ENCODE measurements around the gene UNC5B.

The UNC5B gene

DNA sequence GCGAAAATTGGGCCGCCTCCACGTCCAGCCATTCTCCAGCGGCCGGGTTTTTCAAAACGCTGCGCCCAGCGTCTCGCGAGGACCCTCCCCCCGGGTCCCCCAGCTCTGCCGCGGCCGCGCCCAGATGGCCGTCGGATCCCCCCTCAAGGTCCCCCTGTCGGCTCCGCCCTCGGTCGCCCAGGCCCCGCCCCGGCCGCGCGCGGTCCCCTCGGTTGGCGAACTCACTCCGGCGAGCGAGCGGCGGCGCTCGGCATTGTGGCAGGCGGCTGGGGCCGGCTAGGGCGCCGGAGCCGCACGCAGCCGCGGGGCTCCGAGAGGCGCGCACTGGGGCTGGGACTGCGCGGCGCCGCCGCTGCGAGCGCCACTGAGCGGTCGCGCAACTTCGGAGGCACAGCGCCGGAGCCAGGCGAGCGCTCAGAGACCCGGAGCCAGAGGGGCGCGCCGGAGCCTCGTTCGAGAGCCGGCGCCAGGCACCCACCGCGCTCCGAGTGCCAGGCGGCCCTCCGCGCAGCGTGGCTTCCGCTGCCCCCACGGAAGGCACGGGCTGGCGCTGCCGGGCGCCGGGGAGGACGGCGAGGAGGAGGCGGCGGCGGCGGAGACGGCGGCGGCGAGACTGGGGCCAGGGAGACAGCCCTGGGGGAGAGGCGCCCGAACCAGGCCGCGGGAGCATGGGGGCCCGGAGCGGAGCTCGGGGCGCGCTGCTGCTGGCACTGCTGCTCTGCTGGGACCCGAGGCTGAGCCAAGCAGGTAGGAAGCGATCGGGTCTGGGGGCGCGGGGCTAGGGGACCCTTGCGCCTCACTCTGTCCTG is at the start of gene UNC5B:
Gene UNC5B, plus strand, starts transcription at position 253 of the 809 bp plus-strand sequence. Its CDS starts 416 bp downstream, at position 669.
- peak; percentile 61 for DNase-seq

DNA sequence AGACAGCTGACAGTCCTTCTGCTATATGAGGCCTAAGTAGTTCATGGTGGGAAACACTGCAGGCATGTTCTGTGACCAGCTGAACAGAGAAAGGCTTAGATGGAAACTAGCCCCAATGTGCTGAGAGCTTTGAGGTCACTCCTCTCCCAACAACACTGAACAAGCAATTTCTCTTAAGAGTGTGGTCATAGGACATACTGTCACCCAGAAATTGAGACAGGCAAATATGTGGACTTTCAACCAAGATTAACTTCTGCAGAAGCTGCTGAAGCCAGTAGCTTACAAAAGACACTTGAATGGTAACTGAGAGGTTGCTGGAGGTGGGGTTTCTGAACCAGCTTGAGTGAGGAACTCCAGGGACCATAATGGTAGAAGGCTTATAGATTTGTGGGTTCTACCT is 38.9 kb upstream of the UNC5B start:
- no peak for DNase-seq

DNA sequence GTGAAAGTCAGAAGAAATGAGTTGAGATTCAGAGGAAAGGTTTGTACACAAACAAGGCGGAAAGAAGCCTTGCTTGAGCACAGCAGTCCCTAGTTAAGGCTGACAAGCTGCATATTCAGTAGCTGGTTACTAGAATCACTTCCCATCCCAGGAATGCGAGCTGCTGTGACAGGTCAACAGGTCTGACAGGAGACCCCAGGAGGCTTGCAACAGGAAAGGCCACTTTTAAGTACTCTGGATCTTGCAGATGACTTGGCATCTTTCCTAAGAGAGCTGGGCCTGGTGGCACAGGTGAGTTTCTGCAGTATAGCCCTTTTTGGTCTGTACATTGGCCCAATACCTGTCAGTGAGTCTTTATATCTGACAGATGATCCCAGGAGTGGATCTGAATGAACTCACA is 35.7 kb upstream of the UNC5B start:
- DNase-seq: no peak

DNA sequence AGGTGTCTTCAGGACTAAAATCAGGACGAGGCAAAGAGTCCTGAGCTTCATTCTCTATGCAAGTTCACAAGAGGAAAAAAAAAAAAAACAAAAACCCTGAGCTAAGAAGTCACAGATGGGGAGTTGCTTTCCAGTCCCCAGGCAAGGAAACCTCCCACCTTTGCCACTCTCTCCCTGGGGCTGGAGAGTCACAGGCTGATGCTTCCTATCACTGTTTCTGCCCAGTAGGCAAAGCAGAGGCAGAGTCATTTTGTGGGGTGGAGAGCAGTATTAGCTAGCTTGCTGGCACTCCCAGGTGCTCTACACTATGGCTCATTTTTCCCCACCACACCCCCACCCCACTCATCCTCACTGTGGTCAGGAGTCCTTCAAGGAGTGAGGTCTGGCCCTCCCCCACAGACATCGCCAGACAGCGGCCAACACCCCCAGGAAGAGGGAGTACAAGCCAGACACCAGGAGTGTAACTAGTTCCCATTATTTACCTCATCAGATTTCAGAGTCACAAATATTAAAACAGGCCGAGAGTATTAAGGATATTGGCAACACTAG is 34.6 kb upstream of the UNC5B start:
- DNase-seq: no peak

- no peak for DNase-seq
Measured at GRCh38 chr10:71178880-71179279, 33.5 kb upstream of the UNC5B start.

DNA sequence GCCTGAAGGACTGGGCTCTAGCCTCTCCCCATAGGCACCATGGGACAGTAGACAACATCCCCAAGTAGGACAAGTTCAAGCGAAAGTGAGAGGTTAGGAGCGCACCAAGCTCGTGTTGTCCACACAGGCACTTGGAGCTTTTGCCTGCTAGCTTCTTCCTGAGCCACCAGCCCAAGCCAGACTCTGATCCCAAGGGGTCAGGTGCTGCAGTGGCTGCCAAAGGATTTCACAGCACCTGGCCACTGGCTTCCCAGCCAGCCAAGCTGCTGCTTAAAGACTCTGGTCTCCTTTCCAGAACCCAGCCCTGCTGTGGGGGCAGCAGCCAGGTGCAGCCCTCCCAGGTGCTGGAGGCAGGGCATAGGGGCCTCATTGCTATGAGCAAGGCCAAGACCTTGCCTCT is 33.0 kb upstream of the UNC5B start:
- no peak for DNase-seq

DNA sequence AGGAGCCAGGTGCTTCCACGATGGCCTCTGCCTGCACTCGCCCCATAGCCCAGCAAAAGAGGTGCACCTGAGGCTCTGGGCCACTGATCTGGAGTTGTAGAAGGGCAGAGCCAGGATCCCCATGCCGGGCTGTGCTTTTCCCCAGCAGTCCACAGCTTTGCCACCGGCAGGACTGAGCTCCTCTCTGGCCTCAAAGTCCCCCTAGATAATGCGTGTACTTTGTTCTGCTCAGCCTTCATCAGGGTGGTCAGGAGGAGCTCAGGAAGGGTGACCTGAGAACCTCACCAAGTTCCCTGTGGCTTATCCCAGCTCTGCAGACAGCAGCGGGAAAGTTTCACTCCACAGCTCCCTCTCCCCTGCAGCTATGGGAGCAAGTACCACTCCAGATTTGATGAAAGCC is 27.9 kb upstream of the UNC5B start:
- DNase-seq: no peak

DNA sequence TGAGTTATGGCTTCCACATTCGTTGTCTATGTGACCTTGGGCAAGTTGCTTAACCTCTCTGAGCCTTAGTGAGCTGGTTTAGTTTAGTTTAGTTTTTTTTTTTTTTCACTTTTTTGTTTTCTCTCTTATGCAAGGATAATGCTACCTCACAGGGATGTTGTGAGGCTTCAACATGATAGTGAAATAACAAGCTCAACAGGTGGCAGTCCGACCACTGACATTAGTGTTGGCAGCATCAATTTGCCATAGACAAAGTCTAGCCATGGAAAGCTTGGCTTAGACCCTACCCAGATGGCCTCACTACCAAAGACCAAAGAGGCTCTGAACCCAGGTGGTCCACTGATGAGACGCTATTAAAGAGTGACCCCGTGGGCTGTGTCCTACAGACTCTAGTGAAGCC is 27.2 kb upstream of the UNC5B start:
- no peak for DNase-seq

GRCh38 chr10:71187197-71187596 is 25.2 kb upstream of the UNC5B start:
- no peak for DNase-seq

DNA sequence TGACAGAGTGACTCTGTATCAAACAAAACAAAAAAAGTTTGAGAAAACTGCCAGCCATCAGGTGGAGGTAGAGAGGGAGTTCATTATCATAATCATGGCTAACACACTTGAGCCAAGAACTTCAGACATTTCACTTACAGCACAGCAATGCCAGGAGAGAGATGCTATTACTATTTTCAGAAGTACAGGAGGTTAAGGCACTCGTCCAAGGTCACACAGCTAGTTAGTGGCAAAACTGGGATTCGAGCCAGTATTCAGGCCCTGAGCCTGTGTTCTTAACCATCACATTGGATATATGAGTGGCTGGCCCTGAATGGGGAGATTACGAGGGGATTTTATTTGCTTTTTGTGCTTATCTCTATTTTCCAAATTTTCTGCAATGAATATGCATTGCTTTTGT is 24.8 kb upstream of the UNC5B start:
- DNase-seq: no peak

DNA sequence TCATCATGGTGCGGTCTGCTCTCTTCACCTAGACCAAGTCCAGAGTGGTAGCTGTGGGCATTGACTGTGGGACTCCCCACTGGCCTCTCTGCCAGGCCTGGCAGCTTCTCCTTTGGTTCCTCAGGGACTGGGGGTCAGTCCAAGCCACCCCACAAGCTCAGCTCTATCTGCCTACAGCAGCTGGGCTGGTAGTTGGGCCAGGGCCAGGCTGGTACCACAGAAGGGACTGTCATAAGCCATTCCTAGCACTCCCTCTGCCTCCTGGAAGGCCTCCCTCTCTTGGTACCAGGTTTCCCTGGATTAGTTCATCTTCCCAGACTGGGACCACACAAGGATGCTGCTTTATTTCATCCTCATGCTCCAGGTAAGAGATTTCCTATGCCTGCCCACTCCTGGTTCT is 24.2 kb upstream of the UNC5B start:
- no peak for DNase-seq

DNA sequence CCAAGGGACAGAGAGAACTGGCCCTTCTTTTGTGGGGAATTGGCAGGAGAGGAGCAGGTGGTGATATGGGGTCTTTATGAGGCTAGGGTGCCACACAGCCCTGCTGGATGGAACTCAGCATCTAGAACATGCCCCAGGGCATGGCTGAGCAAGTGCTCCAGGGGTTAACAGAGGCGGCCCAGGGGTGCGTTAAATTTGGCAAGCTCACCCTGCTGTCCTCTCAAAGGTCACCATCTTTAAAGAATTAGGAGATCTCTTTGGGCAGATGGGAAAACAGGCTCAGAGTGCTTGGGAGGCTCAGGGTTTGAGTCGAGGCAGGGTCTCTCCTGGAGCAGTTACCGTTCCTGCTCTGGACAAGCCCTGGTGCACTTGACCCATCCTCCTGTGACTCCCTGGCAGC is 21.4 kb upstream of the UNC5B start:
- DNase-seq: no peak

- no peak for DNase-seq
Measured at GRCh38 chr10:71191551-71192076, 20.8 kb upstream of the UNC5B start.

GRCh38 chr10:71193516-71193915 is 18.9 kb upstream of the UNC5B start:
- DNase-seq: no peak

DNA sequence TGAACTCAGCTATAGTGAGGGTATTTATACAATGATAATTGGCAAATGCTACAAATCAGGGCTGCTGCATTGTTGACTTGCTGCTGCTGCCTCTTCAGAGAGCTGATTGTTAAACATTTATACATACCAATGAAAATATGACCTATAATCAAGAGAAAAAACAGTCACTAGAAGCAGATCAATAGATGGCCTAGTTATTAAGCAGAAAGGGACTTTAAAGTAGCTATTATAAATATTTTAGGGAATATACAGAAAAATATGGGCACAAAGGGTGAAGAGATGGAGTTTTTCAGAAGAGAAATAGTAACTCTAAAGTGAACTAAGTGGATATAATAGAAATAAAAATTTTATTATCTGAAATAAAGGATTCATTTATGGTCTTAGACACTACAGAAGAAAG is 14.4 kb upstream of the UNC5B start:
- no peak for DNase-seq

- no peak for DNase-seq
Measured at GRCh38 chr10:71201849-71202248, 10.5 kb upstream of the UNC5B start.

DNA sequence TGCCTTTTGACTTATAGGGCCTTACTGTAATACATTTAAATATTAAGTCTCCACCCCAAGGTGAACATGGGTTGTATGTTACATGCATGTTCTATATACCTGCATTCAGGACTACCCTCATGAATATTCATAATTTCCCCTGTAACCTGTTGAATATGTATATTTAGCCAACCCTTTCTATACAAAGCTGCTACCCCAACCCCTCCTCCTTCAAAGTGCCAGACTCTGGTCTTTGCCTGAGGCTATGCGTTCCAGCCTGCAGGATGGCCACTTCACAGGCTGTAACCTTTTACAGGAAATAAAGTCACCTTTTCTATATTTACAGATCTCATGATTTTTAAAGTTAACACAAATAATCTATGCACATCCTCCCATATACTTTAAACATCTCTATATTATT is 10.1 kb upstream of the UNC5B start:
- no peak for DNase-seq

DNA sequence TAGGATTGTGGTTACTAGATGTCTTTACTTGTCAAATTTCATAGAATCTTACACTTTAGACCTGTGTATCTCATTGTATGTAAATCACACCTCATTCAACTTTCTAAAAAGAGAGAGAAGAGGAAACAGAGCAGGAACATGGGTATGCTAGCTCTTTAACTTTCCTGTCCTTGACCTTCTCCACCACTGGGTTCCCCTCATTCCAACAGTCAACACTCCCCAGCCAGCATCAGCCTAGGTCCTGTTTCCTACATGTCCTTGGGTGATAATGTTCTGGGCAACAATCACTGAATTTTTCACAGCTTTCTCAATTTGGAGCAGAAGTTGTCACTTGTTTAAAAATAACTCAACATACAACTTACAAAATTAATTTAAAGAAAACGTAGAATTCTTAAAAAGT is 9.2 kb upstream of the UNC5B start:
- no peak for DNase-seq

- DNase-seq: no peak
Measured at GRCh38 chr10:71203716-71204115, 8.7 kb upstream of the UNC5B start.

- no peak for DNase-seq
Measured at GRCh38 chr10:71204746-71205145, 7.6 kb upstream of the UNC5B start.

- DNase-seq: no peak
Measured at GRCh38 chr10:71205468-71205867, 6.9 kb upstream of the UNC5B start.

- DNase-seq: no peak
Measured at GRCh38 chr10:71206911-71207310, 5.5 kb upstream of the UNC5B start.

- no peak for DNase-seq
Measured at GRCh38 chr10:71207578-71207977, 4.8 kb upstream of the UNC5B start.

- no peak for DNase-seq
Measured at GRCh38 chr10:71209352-71209715, 3.0 kb upstream of the UNC5B start.

All from activated T-cell treated with anti-CD3 and anti-CD28 coated beads, Interleukin-2, amount 50 U/mL, for 1 hour (primary cell).